DMS153 (cell line): ENCODE data around the gene NCOR2.

Experiments
- DNase-seq: peaks from one replicate; lab custom pipeline; 2025; lab: John Stamatoyannopoulos, UW

NCOR2 gene

DNA sequence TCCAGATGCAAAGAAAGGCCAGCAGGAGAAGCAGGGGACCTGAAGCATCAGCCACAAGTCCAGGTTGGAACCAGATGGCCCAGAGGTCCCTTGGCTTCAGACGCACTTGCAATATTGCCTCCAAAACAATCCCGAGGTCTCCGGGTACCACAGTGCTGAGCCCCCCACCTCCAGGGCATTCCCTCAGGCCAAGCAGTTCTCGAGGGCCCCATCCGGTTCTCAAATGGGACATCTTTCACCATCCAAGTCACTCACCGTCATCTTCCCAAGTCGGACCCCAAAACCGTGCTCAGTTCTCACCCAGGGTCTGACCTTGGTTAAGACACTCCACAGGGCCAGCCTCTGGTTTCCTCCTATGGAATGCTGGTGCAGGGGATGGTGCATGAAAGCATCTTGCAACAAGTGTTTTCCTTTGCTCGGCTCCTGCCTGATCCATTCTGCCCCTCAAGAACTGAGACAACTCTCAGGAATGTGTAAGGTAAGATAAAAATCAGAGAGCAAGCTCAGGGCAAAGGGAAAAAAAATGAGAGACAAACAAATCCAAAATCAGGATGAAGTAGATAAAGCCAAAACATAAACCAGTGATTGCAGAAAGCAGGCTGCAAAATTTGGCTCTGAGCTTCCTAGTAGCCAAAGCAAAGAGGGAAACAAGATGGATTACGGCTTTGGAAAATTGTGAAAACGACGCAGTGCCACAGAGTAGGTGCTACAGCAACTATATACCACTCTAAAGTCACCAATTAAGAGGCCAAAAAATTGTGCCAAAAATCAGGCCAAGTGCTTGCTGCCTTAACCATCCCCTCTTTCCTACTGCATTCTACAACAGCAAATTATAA, 8.0 kb downstream of the NCOR2 start:
- DNase-seq, result no peak

DNA sequence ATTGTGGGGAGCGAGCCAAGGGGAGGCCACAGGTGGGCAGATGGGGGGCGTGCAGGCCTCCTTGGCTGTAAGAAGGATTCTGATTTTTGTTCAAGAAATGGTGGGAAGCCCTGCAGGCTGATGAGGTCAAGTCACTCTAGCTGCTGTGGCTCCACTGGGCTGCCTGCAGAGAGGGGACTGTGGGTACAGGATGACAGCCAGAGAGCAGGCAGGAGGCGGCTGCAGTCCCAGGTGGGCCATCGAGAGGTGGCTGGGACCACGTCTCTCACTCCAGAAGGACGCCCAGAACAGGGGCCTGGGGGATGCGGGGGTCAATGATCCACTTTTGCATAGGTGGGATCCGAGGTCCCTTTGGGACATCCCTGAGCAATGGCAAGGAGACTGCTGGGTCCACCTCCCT, 9.1 kb downstream of the NCOR2 start:
- no peak for DNase-seq

DNA sequence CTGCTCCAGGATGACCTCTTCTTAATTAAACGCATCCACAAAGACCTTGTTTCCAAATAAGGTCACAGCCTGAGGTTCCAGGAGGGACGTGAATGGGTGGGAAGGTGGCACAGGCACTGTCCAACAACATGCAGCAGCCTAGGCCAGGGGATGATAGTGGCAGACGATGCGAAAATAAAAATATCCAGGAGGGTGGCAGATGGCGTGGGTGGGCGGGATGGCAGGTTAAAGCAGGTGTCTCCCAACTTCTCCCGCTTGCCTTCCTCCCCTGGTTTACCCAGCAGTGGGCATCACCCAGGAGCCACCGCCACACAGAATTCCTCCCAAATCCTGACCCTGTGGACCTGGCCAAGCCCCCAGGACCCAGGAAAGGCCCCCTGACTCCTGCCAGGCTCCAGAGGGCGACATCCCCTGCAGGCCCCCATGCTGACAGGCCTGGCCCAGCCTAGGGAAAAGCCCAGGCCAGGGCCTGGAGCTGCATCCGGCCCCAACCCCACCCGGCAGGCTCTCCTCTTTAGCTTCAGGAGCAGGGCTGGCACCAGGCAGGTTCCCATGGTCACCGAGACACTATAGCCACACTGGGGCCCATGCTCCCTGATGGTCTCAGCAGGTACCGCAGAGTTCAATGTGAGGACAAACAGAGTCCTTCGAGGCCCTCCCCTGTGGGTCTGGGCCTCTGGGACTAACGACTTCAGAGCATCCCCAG, 9.7 kb downstream of the NCOR2 start:
- peak; percentile 33 for DNase-seq

DNA sequence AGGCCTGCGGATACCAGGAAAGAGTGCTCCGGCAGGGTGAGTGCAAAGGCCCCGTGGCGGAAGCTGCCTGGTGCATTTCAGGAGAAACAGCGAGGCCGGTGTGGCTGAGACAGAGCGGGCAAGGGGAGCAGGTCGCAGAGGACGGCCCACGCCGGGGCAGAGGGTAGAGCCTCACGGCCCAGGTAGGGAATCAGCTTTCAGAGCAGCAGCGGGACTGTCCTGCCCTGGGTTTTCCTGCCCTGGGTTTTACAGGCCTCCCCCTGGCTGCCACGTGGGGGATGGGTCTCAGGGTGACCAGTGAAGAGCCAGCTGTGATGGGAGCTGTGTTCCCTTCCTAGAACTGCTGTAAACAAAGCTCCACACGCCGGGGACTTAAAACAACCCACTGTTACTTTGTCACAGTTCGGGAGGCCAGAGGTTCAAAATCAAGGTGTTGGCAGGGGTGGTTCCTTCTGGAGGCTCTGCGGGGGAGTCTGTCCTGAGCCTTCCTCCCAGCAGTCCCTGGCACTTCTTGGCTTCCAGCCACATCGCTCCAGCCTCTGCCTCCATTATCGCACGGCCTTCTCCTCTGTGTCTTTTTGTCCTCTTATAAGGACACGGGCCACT, 10.4 kb downstream of the NCOR2 start:
- DNase-seq, result no peak

DNA sequence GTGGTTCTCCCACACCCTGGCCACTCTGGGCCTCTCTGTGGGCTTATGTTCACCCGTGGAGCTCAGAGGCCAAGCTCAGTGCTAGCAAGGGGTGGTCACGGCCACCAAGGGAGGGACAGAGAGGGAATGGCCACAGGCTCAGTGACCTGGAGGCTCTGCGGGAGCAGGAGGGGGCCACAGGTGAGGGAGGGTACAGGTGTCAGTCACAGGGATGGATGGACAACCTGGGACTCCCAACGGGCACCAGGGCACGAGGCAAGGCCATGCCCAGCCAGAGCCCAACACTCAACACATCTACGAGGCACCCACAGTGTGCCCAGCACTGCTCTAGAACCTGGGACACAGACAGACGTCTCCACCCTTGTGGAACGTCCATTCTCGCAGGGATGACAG, 11.3 kb downstream of the NCOR2 start:
- no peak for DNase-seq

DNA sequence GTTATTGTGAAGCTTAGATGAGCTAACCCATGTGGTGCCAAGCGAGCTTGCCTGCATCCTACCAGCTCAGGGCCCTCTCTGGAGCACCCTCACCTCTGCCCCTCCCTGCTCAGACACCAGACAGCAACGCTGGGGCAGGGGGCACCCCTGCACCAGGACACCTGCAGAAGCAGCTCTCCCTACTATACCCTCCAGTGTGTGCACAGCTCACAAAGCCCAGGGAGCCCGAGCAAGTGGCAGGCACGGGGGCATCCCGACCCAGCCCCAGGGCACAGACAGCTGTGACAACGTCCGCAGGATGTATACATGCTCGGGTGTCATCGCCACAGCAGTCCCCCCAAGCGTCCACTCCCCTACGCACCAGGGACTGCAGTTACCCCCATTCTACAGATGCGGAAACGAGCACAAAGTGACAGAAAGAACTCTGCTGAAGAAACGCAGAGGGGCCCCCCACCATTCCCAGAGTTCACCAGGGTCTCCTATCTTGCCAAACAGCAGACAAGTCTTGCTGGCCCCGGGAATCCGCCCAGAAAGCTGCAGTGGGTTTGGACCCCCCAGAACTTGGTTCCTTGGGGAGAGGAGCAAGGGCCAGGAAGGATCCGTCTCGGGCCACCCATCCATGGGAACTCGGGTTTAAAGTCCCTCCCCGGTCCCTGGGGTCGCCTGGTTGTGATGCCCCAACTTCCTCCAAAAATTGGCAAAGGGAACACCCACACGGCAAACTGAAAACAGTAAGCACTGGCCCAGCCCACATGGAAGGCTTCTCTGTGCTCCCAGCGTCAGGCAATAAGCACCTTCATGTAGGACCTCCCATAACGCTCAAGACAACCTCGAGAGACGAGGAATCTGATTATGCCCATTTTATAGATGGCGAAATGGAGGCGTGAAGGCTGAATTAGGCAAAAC, 12.0 kb downstream of the NCOR2 start:
- no peak for DNase-seq

DNA sequence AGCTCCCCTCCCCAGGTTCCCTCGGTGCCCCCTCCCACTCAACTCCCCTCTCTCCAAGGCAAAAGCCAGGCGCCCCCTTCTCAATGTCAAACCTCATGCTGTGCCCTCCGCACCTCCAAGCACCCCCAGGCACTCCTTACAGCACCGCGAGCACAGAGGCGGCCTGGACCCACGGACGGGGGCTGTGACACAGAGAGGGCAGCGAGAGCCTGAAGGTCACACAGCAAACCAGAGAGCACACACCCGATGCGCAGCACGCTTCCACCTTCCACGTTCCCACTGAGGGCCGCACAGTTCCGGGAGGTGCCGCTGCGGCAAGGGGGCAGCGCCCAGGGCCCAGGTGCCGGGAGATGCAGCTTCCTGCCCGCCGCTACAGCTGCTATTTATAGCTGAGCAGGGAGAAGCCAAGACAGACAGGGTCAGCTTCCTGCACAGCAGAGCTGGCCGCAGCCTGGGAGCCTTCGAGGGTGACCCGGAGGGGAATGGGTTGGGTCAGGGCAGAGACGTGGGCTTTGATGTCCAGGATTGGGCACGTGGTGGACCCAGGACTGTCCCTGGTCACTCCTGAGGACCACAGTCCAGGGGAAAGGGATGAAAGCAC, 12.9 kb downstream of the NCOR2 start:
- no peak for DNase-seq

DNA sequence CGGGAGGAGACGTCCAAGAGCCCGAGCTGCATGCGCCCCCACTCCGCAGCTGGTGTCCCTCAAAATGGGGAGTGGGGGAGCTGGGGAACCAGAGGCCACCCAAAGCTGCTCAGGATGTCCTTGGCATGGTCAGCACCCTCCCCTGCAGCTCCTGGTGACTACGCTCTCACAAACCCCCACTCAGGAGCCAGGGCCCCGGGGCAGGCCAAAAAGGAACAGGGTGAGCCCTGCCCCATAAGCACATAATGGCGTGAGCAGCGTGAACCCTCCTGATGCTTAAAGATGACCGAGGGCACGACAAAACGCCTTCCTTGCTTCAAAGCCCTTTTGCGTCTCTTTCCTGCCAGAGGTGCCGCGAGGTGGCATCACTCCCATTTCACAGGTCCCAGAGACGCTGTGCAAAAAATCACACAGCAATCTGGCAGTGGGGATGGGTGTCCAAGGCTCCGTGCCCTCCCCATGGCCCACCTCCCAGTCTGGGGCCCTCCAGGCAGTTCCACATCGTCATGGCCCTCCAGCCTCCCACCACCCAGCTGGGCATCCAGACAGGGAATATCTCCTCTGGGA, 13.5 kb downstream of the NCOR2 start:
- DNase-seq, result no peak

DNA sequence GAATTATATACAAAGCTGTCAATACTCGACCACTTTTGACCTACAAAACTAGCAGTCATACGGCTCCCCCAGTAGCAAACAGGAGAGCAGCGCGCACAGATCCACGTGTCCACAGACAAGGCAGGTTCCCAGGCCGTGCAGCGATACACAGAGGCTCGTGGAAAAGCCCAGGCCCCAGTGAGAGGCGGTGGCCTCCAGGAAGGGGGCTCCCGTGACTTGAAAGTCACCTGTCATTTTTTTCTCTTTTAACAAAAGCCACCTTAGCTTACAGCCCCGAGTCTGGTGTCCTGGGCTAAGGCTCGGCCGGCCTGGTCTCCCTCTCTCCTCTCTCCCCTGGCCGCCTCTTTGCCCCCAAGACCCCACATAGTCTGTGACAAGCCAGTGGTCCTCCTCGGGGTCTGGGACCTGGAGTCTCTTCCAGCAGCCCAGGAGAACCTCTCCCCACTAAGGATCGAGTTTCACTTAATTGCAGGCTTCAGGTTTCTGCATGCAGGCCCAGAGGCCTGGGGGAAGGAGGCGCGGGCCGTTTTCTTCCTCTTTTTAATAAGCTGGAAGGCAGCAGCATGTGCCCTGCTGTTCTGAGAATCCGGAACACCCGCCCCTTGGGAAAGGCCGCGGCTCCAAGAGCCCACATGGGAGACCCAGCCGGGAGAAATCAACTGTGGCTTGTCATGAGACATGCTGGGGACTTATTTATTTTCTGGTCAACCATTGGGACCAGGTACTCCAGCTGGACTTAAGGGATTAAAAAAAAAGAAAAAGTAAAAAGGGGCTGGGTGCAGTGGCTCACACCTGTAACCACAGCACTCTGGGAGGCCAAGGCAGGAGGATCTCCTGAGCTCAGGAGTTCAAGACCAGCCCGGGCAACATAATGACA, 15.9 kb downstream of the NCOR2 start:
- peak; percentile 48 for DNase-seq

DNA sequence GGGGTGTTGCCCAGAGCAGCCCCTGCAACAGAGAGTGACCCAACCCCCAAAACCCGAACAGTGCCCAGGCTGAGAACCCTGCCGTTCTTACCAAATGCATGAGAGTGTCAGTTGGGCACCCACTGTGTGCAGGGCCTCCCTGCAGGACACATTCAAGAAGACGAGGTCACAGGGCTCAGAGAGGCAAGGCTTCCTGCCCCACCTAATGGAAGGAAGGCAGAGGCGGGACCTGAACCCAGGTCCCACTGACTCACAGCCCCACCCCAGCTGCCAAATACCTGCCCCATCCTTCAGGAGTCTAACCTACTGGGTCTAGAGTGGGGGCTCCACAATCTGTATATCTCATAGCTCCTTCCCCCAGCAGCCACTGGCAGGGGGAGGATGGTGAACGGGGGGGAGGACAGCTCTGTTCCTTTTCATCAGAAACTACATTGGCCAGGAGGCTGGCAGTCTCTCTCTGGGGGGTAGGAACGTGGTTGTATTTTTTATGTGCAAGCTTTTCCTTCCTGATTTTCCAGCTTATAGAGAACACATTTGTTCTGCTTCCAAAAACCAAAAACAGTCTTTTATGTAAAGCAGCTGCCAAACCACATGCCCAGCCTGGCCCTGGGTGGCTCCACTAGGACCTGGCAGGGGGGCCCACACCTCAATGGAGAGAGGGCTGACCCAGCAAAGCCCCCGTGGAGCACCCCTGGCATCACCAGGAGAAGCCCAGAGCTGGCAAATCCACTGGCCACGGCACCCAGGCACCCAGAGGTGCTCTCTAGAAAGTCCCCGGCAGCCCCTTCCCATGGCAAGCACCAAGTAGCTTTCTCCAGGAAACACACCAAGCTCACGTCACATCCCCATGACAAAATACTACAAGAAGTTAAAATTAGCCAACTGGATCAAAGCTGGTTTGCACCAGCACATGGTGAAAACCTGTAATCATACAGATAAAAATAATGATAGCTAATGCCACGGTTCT, 17.0 kb downstream of the NCOR2 start:
- DNase-seq, result no peak

DNA sequence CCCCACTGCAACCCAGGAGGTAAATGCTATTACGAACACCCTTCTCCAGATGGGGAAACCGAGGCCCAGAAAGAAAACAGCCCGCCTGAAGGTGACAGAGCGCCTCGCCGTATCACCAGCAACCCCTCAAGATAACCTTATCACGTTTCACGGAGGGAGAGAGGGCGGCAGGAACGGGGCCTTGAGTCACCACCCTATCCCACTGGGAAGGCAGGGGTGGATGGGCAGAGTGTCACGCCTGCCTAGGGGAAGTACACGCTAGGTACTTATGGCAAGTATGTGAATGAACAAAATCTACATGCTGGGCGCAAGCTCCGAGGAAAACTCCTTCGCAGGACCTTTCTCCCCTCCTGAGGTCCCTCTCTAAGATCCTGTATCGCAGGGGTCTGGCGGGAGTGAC, 17.8 kb downstream of the NCOR2 start:
- no peak for DNase-seq

DNA sequence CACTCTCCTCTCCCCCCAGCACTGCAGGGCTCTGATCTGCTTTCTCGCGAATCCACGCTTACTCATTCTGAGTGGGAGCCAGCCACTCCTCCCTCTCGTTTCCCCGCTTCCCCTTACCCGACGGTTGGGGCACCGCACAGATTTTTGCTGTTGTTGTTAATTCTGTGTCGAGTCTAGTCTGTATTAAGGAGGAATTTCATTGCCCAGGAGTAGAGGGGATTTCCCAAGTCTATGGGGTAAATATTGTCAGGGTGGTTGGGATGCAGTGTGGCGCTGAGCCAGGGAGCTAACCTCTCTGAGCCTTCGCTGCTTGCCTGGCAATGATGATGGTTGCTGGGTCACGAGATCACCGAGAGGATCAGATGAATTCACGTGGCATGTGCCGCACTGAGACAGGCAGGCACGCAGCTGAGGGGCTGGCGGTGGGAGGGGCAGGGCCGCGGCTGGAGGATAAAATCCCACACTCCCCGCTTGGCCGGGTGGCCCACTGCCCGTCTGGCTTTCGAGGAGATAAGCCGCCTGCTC, 18.5 kb downstream of the NCOR2 start:
- no peak for DNase-seq

DNA sequence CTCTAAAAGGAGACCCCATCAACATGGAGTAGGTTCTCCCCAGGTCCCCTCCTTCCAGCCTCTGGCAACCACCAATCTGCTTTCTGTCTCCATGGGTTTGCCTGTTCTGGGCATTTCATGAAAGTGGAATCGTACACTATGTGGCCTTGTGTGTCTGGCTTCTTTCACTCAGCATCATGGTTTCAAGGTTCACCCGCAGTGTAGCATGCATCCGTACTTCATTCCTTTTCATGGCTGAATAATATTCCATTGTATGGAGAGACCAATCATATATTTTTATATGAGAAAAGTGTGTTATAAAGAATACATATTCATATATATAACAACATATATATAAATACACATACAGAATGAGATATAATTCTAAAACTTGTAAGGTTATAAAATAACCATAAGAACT, 19.8 kb downstream of the NCOR2 start:
- no peak for DNase-seq

DNA sequence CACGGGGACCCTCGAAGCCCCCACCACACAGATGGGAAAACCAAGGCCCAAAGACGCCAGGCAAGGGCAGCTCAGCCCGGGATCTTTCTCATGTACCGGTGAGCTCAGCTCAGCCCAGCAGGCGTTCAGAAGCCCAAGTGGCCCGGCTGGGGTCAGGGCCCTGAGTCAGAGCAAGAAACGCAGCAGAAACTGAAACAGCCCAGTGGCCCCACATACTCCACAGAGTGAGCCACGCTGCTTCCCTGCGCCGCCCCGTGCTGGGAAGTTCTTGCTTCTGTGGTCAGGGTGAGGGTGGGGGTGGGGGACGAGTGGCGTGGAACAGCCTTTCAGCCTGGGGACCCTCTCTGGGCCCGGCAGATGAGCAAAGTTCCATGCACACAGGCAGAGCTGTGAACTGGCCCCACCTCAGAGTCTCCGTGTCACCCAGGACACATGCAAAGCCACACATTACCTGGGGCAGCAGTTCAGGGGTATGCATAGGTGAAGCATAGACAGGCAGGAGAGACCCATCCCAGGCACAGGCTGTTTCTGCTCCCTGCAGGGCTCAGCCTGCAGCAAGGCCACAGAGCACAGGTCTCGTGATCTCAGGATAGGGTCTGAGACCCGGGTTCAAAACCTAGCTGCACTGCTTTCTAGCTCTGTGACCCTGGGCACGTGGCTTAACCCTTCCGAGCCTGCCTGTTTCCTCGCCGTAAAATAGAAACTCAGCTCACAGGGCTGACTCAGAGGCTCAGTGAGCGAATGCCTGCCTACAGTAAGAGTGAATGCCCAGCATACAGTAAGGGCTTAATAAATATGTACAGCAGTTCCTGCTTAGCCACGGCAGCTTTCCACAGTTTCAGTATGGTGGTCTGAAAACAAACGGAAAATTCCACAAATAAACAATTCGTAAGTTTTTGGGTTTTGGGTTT, 21.6 kb downstream of the NCOR2 start:
- DNase-seq, result no peak

DNA sequence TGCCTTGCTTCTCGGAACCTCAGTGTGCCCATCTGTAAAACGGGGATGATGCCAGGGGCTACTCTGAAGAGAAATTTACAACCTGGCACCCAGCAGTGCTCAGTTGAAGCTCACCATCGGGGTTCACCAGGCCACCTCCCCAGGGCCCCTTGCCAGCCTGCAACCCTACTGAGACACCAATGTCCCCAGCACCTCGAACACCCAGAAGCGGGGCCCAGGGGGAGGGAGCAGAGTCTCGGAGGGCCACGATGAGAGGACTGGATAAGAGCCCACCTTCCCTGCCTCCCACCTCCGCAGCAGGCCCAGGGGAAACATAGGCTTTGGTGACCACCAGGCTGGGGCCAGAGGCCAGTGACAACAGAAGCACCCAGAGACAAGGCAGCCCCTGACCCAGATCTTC, 22.4 kb downstream of the NCOR2 start:
- no peak for DNase-seq

DNA sequence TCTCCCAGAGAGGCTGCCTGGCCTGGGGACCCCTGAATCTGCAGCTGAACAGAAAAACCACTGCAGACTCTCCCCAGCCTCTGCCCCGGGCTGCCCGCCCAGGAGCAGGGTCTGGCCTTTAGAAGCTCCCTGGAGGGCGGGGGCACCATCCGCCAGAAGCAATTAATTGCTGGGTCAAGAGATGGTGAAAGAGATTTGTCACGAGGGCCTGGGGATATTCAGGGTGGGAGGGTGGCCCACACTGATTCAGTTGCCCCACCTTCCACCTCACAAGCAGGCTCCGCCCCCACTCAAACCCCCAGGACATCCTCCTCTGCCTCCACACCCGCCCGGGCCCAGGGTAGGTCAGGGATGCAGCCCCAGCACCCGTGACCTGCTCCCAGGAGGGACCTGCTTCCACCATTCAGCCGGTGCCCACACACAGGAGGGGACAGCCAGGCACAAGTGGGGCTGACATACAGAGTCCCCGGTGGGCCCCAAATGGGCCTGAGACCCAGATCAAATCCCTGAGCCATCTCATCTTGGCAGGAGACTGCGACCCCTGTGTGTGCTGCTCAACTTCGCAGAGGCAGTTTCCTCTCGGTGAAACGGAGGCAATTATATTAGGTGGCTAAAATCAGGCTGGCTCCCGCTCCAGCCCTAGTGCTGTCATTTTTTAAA, 23.0 kb downstream of the NCOR2 start:
- no peak for DNase-seq

DNA sequence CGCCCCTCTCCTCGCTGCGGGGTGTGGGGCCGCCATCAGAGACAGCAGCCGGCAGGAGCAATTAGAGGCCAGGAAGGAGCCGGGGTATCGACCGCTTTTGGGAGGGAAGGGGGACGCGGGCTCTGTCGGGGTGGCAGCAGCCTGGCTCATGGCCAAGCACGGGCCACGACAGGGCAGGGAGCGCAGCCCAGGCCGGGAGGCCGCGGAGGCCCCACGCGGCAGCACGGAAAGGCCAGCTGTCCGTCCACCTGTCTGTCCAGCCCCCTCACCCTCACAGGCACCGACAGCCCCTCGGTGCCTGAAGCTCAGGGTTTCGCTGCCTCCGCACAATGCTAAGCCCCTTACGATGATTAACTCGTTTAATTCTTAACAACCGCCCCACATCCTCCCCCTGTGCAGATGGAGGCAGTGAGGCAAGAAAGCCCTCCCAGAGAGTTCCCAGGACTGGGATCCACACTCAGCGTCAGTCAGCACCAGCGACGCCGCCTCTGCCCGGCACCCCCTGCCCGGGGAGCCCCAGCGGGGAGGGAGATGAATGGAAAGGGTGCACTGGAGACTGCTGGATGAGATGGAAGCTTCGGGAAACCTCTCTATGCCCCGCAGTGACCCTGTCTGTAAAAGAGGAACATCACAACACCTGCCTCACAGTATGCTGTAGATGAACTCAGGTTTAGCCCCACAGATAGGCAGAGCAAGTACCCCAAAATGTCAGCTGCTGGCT, 23.7 kb downstream of the NCOR2 start:
- DNase-seq, result no peak
